ENCODE results near the gene ELMO1. TPM values are rescaled to one million over a fixed set of nuclear protein-coding genes. Genes with fewer than 3 reads are reported as not detected.

Gene ELMO1
- total RNA-seq, 1 experiment from 2014 or later: 1.1 TPM

GRCh38 chr7:36985866-36986400, 462.7 kb downstream of the ELMO1 start (continued):
- TF ChIP-seq FOSL1 (IDR thresholded peaks at IDR 0.05; ENCODE audit: low read depth): no peak

- ChIA-PET RAD21 (ENCODE audit: low non-redundant PET in 1 of 2, low total read pairs in 2 of 2, uncharacterized antibody in 2 of 2, unreplicated experiment in 2 of 2) (interaction anchor here (0.9 to 1.5 kb wide), 2 partner anchors 197 kb away, joined by 3 to 6 read pairs; no protein-coding TSS in a partner anchor), CTCF (interaction anchor here (0.8 to 6.5 kb wide), 4 partner anchors 14 to 213 kb away, joined by 3 to 48 read pairs (median 6); no protein-coding TSS in a partner anchor), POLR2A (no interaction called here)
- Histone ChIP-seq H3K4me3 (replicated peaks in 1 of 2; ENCODE audit: low read depth in 1 of 2, low read length in 2 of 2) (no peak overlapping the region), H3K4me1 (ENCODE audit: control insufficient read depth in 1 of 2, insufficient read depth in 2 of 2, low read length in 2 of 2) (peaks cover 4 to 7% of the 10 kb centered on the region in 2 experiments; a peak in 3 of 4 replicates), H3K9ac (ENCODE audit: low read length) (no peak overlapping the region), H3K9me3 (ENCODE audit: control insufficient read depth in 1 of 2, insufficient read depth in 1 of 2, low read depth in 1 of 2, low read length in 2 of 2) (no peaks in the 10 kb centered on the region), H3K27ac (ENCODE audit: low read depth, low read length) (no peak overlapping the region), H4K20me1 (ENCODE audit: insufficient read depth) (no peaks in the 10 kb centered on the region), H3K4me2 (ENCODE audit: low read length) (no peak overlapping the region), H3K27me3 (ENCODE audit: insufficient read depth, low read length) (no peaks in the 10 kb centered on the region), H2AFZ (ENCODE audit: low read depth, low read length, poor library complexity, severe bottlenecking) (no peak overlapping the region), H3K79me2 (ENCODE audit: insufficient read depth, low read length) (no peaks in the 10 kb centered on the region), H3K9me2 (ENCODE audit: insufficient read depth) (no peaks in the 10 kb centered on the region), H3K36me3 (ENCODE audit: control insufficient read depth in 1 of 2, insufficient read depth in 2 of 2, low read length in 2 of 2) (no peaks in the 10 kb centered on the region)
- intact Hi-C loops (cut with micrococcal nuclease): loop anchor here (5.0 kb wide), 2 partner anchors 212 to 498 kb away; no protein-coding TSS in a partner anchor
- DNase-seq (ENCODE audit: low read depth, low spot score) (no peak), ATAC-seq (no peak)
- TF ChIP-seq ATF3 (IDR thresholded peaks at IDR 0.05): no peak
- TF ChIP-seq POLR2AphosphoS5 (IDR thresholded peaks at IDR 0.05; ENCODE audit: low read depth, low read length): no peak
- no peak for TF ChIP-seq EZH2 (IDR thresholded peaks at IDR 0.05)
- no peak for TF ChIP-seq POLR2A (IDR thresholded peaks at IDR 0.05; ENCODE audit: borderline replicate concordance, extremely low read depth, insufficient read depth, insufficient read length)
- no peak for TF ChIP-seq REST (IDR thresholded peaks at IDR 0.05; ENCODE audit: low read depth)
- BruUV-seq (replicated peaks): no TSS peak
Measured at GRCh38 chr7:36985316-36985715, 463.3 kb downstream of the ELMO1 start.
